ENCODE data around the gene LRRFIP1.

LRRFIP1 gene

GRCh38 chr2:237758185-237758584, 130.8 kb downstream of the LRRFIP1 start:
- TF ChIP-seq, protein P1, sequence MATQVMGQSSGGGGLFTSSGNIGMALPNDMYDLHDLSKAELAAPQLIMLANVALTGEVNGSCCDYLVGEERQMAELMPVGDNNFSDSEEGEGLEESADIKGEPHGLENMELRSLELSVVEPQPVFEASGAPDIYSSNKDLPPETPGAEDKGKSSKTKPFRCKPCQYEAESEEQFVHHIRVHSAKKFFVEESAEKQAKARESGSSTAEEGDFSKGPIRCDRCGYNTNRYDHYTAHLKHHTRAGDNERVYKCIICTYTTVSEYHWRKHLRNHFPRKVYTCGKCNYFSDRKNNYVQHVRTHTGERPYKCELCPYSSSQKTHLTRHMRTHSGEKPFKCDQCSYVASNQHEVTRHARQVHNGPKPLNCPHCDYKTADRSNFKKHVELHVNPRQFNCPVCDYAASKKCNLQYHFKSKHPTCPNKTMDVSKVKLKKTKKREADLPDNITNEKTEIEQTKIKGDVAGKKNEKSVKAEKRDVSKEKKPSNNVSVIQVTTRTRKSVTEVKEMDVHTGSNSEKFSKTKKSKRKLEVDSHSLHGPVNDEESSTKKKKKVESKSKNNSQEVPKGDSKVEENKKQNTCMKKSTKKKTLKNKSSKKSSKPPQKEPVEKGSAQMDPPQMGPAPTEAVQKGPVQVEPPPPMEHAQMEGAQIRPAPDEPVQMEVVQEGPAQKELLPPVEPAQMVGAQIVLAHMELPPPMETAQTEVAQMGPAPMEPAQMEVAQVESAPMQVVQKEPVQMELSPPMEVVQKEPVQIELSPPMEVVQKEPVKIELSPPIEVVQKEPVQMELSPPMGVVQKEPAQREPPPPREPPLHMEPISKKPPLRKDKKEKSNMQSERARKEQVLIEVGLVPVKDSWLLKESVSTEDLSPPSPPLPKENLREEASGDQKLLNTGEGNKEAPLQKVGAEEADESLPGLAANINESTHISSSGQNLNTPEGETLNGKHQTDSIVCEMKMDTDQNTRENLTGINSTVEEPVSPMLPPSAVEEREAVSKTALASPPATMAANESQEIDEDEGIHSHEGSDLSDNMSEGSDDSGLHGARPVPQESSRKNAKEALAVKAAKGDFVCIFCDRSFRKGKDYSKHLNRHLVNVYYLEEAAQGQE (IDR thresholded peaks at IDR 0.05; ENCODE audit: insufficient read depth in 1 of 2, low read depth in 2 of 2, low read length in 2 of 2), result no peak
- no peak for TF ChIP-seq SIN3A (IDR thresholded peaks at IDR 0.05; ENCODE audit: borderline replicate concordance, insufficient read depth, low read length)
- TF ChIP-seq TAF1 (IDR thresholded peaks at IDR 0.05; ENCODE audit: borderline replicate concordance, insufficient read depth, low read length), result no peak
- TF ChIP-seq POLR2AphosphoS5 (IDR thresholded peaks at IDR 0.05; ENCODE audit: low read depth, low read length), result no peak
- no peak for TF ChIP-seq FOXP2 (optimal IDR thresholded peaks at IDR 0.05; ENCODE audit: borderline replicate concordance, extremely low read depth, extremely low read length, insufficient read depth)

DNA sequence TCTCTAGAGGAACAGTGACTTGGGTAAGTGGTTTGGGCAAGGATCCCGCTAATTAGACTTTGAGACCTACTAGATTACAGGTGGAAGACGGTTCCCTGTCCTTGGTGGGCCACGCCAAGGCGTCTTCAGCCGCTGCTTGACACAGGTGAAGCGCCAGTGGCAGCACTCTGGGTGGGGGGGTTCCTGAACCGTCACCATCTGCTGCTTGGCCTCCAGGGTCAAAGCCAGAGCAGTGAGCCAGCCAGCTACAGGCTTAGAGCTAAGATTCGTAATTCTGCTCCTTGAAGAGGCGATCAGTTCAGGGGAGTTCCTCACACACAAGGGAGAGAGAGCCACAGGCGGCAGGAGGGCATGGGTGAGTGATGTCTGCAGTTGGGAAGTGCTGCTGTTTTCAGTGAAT, 131.8 kb downstream of the LRRFIP1 start:
- no peak for TF ChIP-seq FOXP2 (optimal IDR thresholded peaks at IDR 0.05; ENCODE audit: borderline replicate concordance, extremely low read depth, extremely low read length, insufficient read depth)

DNA sequence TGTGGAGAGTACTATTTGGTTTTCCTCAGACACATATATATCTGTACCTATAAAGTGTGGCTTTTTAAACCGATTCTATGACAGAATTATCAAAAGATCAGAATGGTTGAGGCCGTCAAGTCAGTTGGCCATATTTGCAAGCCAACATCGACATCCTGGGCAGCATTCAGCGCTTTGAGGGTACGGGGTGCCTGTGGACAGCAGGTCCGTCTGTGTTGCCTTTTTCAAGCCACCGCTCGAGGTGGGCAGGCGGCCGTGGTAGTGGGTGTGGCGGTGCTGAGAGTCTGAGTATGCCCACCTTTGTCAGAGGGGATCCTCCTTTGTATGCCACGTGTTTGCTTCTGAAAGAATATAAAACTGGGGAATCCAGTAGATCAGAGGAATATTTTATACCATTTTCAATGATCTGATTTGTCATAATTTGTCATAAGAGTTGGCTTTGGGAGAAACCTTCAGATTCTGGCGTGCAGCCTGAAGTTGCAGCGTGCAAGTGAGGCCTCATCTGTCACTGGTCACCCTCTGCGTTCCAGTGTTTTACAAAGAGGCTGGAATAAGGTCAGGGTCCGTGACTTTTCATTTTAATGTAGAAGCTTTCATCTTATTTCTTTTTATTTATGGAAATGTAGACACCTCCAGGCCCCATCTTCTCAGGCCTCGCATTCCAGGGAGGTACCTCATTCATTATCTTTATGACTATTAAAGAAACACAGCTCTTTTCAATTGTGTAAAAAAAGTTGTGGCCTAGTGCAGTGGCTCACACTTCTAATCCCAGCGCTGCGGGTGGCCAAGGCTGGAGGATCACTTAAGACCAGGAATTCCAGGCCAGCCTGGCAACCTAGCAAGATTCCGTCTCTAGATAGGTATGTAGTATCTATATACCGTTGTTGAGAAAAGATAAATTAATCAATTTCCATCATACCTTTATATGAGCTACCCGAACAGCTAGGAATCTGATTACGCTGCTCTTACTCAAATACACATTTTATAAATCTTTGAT, 133.4 kb downstream of the LRRFIP1 start:
- TF ChIP-seq TAF1 (IDR thresholded peaks at IDR 0.05; ENCODE audit: borderline replicate concordance, insufficient read depth, low read length) (no peak), SIN3A (IDR thresholded peaks at IDR 0.05; ENCODE audit: borderline replicate concordance, insufficient read depth, low read length) (no peak), POLR2AphosphoS5 (IDR thresholded peaks at IDR 0.05; ENCODE audit: low read depth, low read length) (no peak)

DNA sequence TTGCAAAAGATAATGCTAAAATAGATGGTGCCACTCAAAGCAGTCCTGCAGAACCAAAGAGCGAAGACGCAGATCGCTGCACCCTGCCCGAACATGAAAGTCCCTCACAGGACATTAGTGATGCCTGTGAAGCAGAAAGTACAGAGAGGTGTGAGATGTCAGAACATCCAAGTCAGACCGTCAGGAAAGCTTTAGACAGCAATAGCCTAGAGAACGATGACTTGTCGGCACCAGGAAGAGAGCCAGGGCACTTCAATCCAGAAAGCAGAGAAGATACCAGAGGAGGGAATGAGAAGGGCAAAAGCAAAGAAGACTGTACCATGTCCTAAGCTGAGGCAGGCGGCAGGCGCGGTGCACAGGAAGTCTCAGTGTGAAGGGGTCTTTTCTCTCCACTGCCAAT, 136.4 kb downstream of the LRRFIP1 start:
- TF ChIP-seq, protein P1 (IDR thresholded peaks at IDR 0.05; ENCODE audit: insufficient read depth in 1 of 2, low read depth in 2 of 2, low read length in 2 of 2), result no peak

DNA sequence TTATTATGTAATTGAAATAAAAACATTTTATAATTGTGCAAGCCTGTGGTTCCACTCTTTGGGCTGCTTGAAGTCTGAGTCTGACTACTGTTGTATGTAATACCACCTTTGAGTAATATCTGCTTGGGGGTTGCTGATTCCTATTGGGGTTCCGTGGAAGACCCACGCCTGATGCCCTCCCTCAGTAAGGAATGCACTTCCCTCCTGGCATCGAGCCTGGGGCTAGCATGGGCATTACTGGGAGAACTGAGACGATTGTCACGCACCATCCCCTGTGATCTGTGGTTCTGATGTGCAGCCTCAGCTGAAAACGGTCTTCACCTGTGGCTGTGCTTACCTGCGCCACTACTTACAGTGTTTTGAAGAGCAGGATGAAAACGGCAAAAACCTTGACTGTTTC, 138.5 kb downstream of the LRRFIP1 start:
- TF ChIP-seq SIN3A (IDR thresholded peaks at IDR 0.05; ENCODE audit: borderline replicate concordance, insufficient read depth, low read length), result no peak
- TF ChIP-seq, protein P1 (IDR thresholded peaks at IDR 0.05; ENCODE audit: insufficient read depth in 1 of 2, low read depth in 2 of 2, low read length in 2 of 2), result no peak
- TF ChIP-seq FOXP2 (optimal IDR thresholded peaks at IDR 0.05; ENCODE audit: borderline replicate concordance, extremely low read depth, extremely low read length, insufficient read depth), result no peak
- TF ChIP-seq TAF1 (IDR thresholded peaks at IDR 0.05; ENCODE audit: borderline replicate concordance, insufficient read depth, low read length), result no peak
- TF ChIP-seq POLR2AphosphoS5 (IDR thresholded peaks at IDR 0.05; ENCODE audit: low read depth, low read length), result no peak

GRCh38 chr2:237766340-237766739, 139.0 kb downstream of the LRRFIP1 start:
- TF ChIP-seq SIN3A (IDR thresholded peaks at IDR 0.05; ENCODE audit: borderline replicate concordance, insufficient read depth, low read length), result no peak
- TF ChIP-seq POLR2AphosphoS5 (IDR thresholded peaks at IDR 0.05; ENCODE audit: low read depth, low read length), result no peak
- TF ChIP-seq FOXP2 (optimal IDR thresholded peaks at IDR 0.05; ENCODE audit: borderline replicate concordance, extremely low read depth, extremely low read length, insufficient read depth), result no peak
- TF ChIP-seq, protein P1 (IDR thresholded peaks at IDR 0.05; ENCODE audit: insufficient read depth in 1 of 2, low read depth in 2 of 2, low read length in 2 of 2), result no peak
- no peak for TF ChIP-seq TAF1 (IDR thresholded peaks at IDR 0.05; ENCODE audit: borderline replicate concordance, insufficient read depth, low read length)
